SU-DHL-6 (cell line): Measurements from ENCODE around the gene FAXC.

ENCODE experiments used
- EZH2phosphoT487 ChIP-seq: fragments of 200-600 bp; sonication (generic), shearing (Covaris generic); conservative IDR thresholded peaks from 2 replicates; pipeline ENCODE4 v1.6.1; 2018; ENCODE audit warnings: mild to moderate bottlenecking, antibody characterized with exemption, low read length, moderate library complexity, mixed read lengths
- TF ChIP-seq, protein P1 (sequence below): fragments of 200-600 bp; sonication (generic); IDR thresholded peaks from one replicate; pipeline ENCODE4 v1.5.1; 2017; ENCODE audit warnings: antibody characterized with exemption, mild to moderate bottlenecking, low read length, moderate library complexity; ENCODE audit not compliant: insufficient read depth, poor library complexity, severe bottlenecking

DNA sequence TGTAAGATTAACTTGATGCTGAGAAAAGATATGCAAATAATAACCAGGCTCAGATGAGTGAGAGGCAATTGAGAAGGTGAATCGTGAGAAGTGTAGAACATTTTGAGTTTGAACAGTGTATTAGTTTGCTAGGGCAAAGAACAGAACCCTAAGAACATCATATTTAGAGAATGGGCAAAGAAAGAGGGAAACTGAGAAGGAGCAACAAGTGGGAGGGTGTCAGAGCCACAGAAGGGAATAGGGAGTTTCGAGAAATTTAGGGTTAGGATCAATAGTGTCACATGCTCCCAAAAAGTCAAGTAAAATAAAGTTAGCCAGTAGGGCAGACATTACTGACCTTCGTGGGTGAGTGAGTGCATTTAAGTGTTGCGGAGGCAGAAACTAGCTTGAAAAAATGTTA is 5.5 kb upstream of the FAXC start:
- TF ChIP-seq, protein P1, sequence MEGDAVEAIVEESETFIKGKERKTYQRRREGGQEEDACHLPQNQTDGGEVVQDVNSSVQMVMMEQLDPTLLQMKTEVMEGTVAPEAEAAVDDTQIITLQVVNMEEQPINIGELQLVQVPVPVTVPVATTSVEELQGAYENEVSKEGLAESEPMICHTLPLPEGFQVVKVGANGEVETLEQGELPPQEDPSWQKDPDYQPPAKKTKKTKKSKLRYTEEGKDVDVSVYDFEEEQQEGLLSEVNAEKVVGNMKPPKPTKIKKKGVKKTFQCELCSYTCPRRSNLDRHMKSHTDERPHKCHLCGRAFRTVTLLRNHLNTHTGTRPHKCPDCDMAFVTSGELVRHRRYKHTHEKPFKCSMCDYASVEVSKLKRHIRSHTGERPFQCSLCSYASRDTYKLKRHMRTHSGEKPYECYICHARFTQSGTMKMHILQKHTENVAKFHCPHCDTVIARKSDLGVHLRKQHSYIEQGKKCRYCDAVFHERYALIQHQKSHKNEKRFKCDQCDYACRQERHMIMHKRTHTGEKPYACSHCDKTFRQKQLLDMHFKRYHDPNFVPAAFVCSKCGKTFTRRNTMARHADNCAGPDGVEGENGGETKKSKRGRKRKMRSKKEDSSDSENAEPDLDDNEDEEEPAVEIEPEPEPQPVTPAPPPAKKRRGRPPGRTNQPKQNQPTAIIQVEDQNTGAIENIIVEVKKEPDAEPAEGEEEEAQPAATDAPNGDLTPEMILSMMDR = no peak
- no peak for TF ChIP-seq EZH2phosphoT487
